Neuronal stem cell (in vitro differentiated cells): ENCODE measurements around the gene PPP2R2B.

Source experiments
- DNase-seq: peaks from one replicate; pipeline ENCODE4 v3.0.0-alpha.2; 2013; ENCODE audit warnings: low spot score
- H2AFZ ChIP-seq: one replicate; pipeline ENCODE4 v1.6.1; 2013; ENCODE audit warnings: mild to moderate bottlenecking, low read length, inconsistent platforms
- H2AK5ac ChIP-seq: 2 replicates; pipeline ENCODE4 v1.6.1; 2013; ENCODE audit warnings: low read depth, mild to moderate bottlenecking, inconsistent platforms, low read length, moderate library complexity, mixed read lengths
- H2BK120ac ChIP-seq: 2 replicates; pipeline ENCODE4 v1.6.1; 2013; ENCODE audit warnings: low read depth, mild to moderate bottlenecking, inconsistent platforms, low read length, moderate library complexity, mixed read lengths
- H2BK12ac ChIP-seq: one replicate; pipeline ENCODE4 v1.6.1; 2013; ENCODE audit warnings: low read length, inconsistent platforms
- H2BK15ac ChIP-seq: 2 replicates; pipeline ENCODE4 v1.6.1; 2013; ENCODE audit warnings: mild to moderate bottlenecking, low read length, inconsistent platforms, mixed read lengths
- H2BK5ac ChIP-seq: one replicate; pipeline ENCODE4 v1.6.1; 2013; ENCODE audit warnings: inconsistent platforms, mild to moderate bottlenecking, low read length, moderate library complexity
- H3K14ac ChIP-seq: one replicate; pipeline ENCODE4 v1.6.1; 2013; ENCODE audit warnings: low read length, inconsistent platforms
- H3K18ac ChIP-seq: 2 replicates; pipeline ENCODE4 v1.6.1; 2013; ENCODE audit warnings: low read length, inconsistent platforms
- H3K23ac ChIP-seq: 2 replicates; pipeline ENCODE4 v1.6.1; 2013; ENCODE audit warnings: low read depth, mild to moderate bottlenecking, mixed read lengths, low read length, inconsistent platforms; ENCODE audit not compliant: poor library complexity
- H3K27ac ChIP-seq: replicated peaks from 3 replicates; pipeline ENCODE4 v1.5.1; 2013; ENCODE audit warnings: low read length, inconsistent platforms
- H3K27me3 ChIP-seq, 3 experiments: 2 replicates each; pipeline ENCODE4 v1.6.1; 2013; ENCODE audit warnings: low read length in 3 of 3, mild to moderate bottlenecking in 2 of 3, inconsistent platforms in 1 of 3, low read depth in 1 of 3, mixed read lengths in 1 of 3, moderate library complexity in 1 of 3; ENCODE audit not compliant: control insufficient read depth in 3 of 3, insufficient read depth in 3 of 3
- H3K36me3 ChIP-seq, 2 donors: replicated peaks in 1 of 2; 2 replicates each; pipeline ENCODE4 v1.6.1; 2013; ENCODE audit warnings: low read length in 2 of 2; ENCODE audit not compliant: control insufficient read depth in 2 of 2, insufficient read depth in 2 of 2
- H3K4ac ChIP-seq: 2 replicates; pipeline ENCODE4 v1.6.1; 2013; ENCODE audit warnings: inconsistent platforms, mild to moderate bottlenecking, low read length, moderate library complexity
- H3K4me1 ChIP-seq, 2 donors: 1 replicate in 1 of 2; 2 replicates in 1 of 2; pipeline ENCODE4 v1.6.1; 2013; ENCODE audit warnings: low read length in 2 of 2, low read depth in 1 of 2; ENCODE audit not compliant: control insufficient read depth in 2 of 2, insufficient read depth in 1 of 2
- H3K4me2 ChIP-seq: one replicate; pipeline ENCODE4 v1.6.1; 2013; ENCODE audit warnings: mild to moderate bottlenecking, low read length, inconsistent platforms; ENCODE audit not compliant: insufficient read depth, poor library complexity, severe bottlenecking
- H3K4me3 ChIP-seq, 2 donors: 2 replicates each; pipeline ENCODE4 v1.5.1; 2013; ENCODE audit warnings: low read length in 2 of 2, mild to moderate bottlenecking in 2 of 2, inconsistent platforms in 1 of 2, moderate library complexity in 1 of 2
- H3K79me1 ChIP-seq: one replicate; pipeline ENCODE4 v1.6.1; 2013; ENCODE audit warnings: low read depth, mild to moderate bottlenecking, inconsistent platforms, low read length, moderate library complexity
- H3K9ac ChIP-seq: one replicate; pipeline ENCODE4 v1.6.1; 2013; ENCODE audit warnings: mild to moderate bottlenecking, low read depth, low read length, inconsistent platforms; ENCODE audit not compliant: poor library complexity
- H3K9me3 ChIP-seq, 2 donors: replicated peaks in 1 of 2; 2 replicates each; pipeline versions ENCODE3 to v1.6.1; 2013; ENCODE audit warnings: low read length in 2 of 2, mild to moderate bottlenecking in 2 of 2, inconsistent platforms in 1 of 2, low read depth in 1 of 2, mixed read lengths in 1 of 2, moderate library complexity in 1 of 2; ENCODE audit not compliant: control insufficient read depth in 2 of 2, insufficient read depth in 1 of 2
- H4K8ac ChIP-seq: one replicate; pipeline ENCODE4 v1.6.1; 2013; ENCODE audit warnings: low read depth, mild to moderate bottlenecking, inconsistent platforms, low read length, moderate library complexity
- H4K91ac ChIP-seq: one replicate; pipeline ENCODE4 v1.6.1; 2013; ENCODE audit warnings: low read length, low read depth, mild to moderate bottlenecking, inconsistent platforms; ENCODE audit not compliant: poor library complexity
- WGBS, 2 donors: extraction: QIAGEN DNeasy Blood & Tissue Kit; methylation state at CpG; one replicate each; pipeline ENCODE4 v1.1.7; 2013; ENCODE audit warnings: missing lambda C conversion rate in 2 of 2, mixed read lengths in 1 of 2; ENCODE audit not compliant: insufficient read length in 2 of 2, insufficient replicate concordance in 1 of 2; ENCODE audit errors: extremely low coverage in 2 of 2; 5-methylcytosine and 5-hydroxymethylcytosine counted together

Gene PPP2R2B

GRCh38 chr5:146820987-146821386 lies 57.6 kb downstream of the PPP2R2B start:
- Histone ChIP-seq H3K9me3 (no peaks in the 10 kb centered on the region), H3K4me3 (no peak overlapping the region), H3K4me1 (no peaks in the 10 kb centered on the region), H3K79me1 (no peaks in the 10 kb centered on the region), H3K23ac (no peak overlapping the region), H3K27me3 (no peaks in the 10 kb centered on the region), H2AFZ (no peak overlapping the region), H3K36me3 (no peaks in the 10 kb centered on the region), H3K27ac (no peak overlapping the region), H2BK5ac (no peak overlapping the region), H2BK12ac (no peak overlapping the region), H2BK15ac (no peak overlapping the region), H2BK120ac (no peak overlapping the region), H3K14ac (no peak overlapping the region), H3K18ac (no peak overlapping the region), H2AK5ac (no peak overlapping the region), H4K91ac (no peak overlapping the region), H3K4me2 (no peak overlapping the region), H3K9ac (no peak overlapping the region), H4K8ac (no peak overlapping the region), H3K4ac (no peak overlapping the region)
- no CpG with 5 or more reads among the region's 3 CpGs for WGBS, 2 donors
- no peak for DNase-seq

GRCh38 chr5:146818822-146819221 lies 59.7 kb downstream of the PPP2R2B start:
- no peak overlapping the region for H3K18ac ChIP-seq
- no peak overlapping the region for H3K4ac ChIP-seq
- peaks cover 0 to under 1% of the 10 kb centered on the region in 2 donors for H3K4me1 ChIP-seq
- no peaks in the 10 kb centered on the region for H3K36me3 ChIP-seq
- no peak overlapping the region for H3K23ac ChIP-seq
- no peak overlapping the region for H3K14ac ChIP-seq
- no peaks in the 10 kb centered on the region for H3K9me3 ChIP-seq
- DNase-seq, result no peak
- no peak overlapping the region for H4K8ac ChIP-seq
- H2BK12ac ChIP-seq, result no peak overlapping the region
- no peak overlapping the region for H2BK5ac ChIP-seq
- WGBS, 2 donors, result no CpG with 5 or more reads among the region's 2 CpGs
- no peak overlapping the region for H3K4me2 ChIP-seq
- no peaks in the 10 kb centered on the region for H3K27me3 ChIP-seq
- no peaks in the 10 kb centered on the region for H3K79me1 ChIP-seq
- H3K9ac ChIP-seq, result no peak overlapping the region
- H4K91ac ChIP-seq, result no peak overlapping the region
- H2BK15ac ChIP-seq, result no peak overlapping the region
- no peak overlapping the region for H2AK5ac ChIP-seq
- H2AFZ ChIP-seq, result no peak overlapping the region
- H3K27ac ChIP-seq, result no peak overlapping the region
- H3K4me3 ChIP-seq, result no peak overlapping the region
- H2BK120ac ChIP-seq, result no peak overlapping the region

- DNase-seq, result no peak
- no peak overlapping the region for H2BK15ac ChIP-seq
- no peak overlapping the region for H2BK12ac ChIP-seq
- no peak overlapping the region for H3K14ac ChIP-seq
- no peaks in the 10 kb centered on the region for H3K79me1 ChIP-seq
- H4K91ac ChIP-seq, result no peak overlapping the region
- no peak overlapping the region for H4K8ac ChIP-seq
- no peak overlapping the region for H3K4me3 ChIP-seq
- H3K23ac ChIP-seq, result no peak overlapping the region
- H2AFZ ChIP-seq, result no peak overlapping the region
- H3K4me1 ChIP-seq, result peaks cover 0 to 4% of the 10 kb centered on the region in 2 donors
- no peaks in the 10 kb centered on the region for H3K9me3 ChIP-seq
- H2BK5ac ChIP-seq, result no peak overlapping the region
- no peaks in the 10 kb centered on the region for H3K36me3 ChIP-seq
- no peak overlapping the region for H3K9ac ChIP-seq
- no CpG with 5 or more reads among the region's 4 CpGs for WGBS, 2 donors
- H3K27ac ChIP-seq, result no peak overlapping the region
- H3K27me3 ChIP-seq, result no peaks in the 10 kb centered on the region
- H3K4ac ChIP-seq, result no peak overlapping the region
- no peak overlapping the region for H3K4me2 ChIP-seq
- H3K18ac ChIP-seq, result no peak overlapping the region
- H2BK120ac ChIP-seq, result no peak overlapping the region
- no peak overlapping the region for H2AK5ac ChIP-seq
These were observed 60.6 kb downstream of the PPP2R2B start for GRCh38 chr5:146817973-146818372.

- H2AFZ ChIP-seq, result no peak overlapping the region
- DNase-seq, result no peak
- H3K79me1 ChIP-seq, result no peaks in the 10 kb centered on the region
- H3K4me1 ChIP-seq, result peaks cover 0 to 4% of the 10 kb centered on the region in 2 donors
- no peaks in the 10 kb centered on the region for H3K36me3 ChIP-seq
- no peak overlapping the region for H3K9ac ChIP-seq
- no peak overlapping the region for H3K23ac ChIP-seq
- no peak overlapping the region for H2AK5ac ChIP-seq
- H3K4me3 ChIP-seq, result no peak overlapping the region
- H2BK120ac ChIP-seq, result no peak overlapping the region
- no peak overlapping the region for H2BK12ac ChIP-seq
- H3K27me3 ChIP-seq, result no peaks in the 10 kb centered on the region
- no peak overlapping the region for H4K91ac ChIP-seq
- WGBS, 2 donors, result no CpG with 5 or more reads among the region's 1 CpG
- H3K9me3 ChIP-seq, result no peaks in the 10 kb centered on the region
- H3K14ac ChIP-seq, result no peak overlapping the region
- H4K8ac ChIP-seq, result no peak overlapping the region
- no peak overlapping the region for H2BK5ac ChIP-seq
- H3K27ac ChIP-seq, result no peak overlapping the region
- no peak overlapping the region for H2BK15ac ChIP-seq
- H3K4ac ChIP-seq, result no peak overlapping the region
- H3K4me2 ChIP-seq, result no peak overlapping the region
- H3K18ac ChIP-seq, result no peak overlapping the region
These were observed 61.7 kb downstream of the PPP2R2B start for GRCh38 chr5:146816775-146817387.
